ENCODE results near the gene SCRN1. TPM values are rescaled to one million over a fixed set of nuclear protein-coding genes. Genes with fewer than 3 reads are reported as not detected.

Gene SCRN1
- total RNA-seq, 6 donors from 2014 or later, result 13.3 to 45.5 (median 30.5) TPM

DNA sequence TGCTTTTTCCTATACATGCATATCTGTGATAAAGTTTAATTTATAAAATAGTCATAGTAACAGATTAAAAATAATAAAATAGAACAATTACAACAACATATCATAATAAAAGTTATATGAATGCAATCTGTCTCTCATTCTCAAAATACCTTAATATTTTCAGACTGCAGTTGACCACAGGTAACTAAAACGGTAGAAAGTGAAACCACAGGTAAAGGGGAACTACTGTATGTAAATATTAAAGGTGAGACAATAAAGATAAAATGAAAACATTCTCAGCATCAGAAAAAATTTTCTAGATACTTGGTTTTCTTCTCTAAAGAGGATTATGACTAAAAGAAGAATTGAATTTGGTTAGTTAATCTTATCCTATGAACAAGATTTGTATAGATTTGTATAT lies 30.9 kb upstream of the SCRN1 start:
- TF ChIP-seq POLR2AphosphoS5 (IDR thresholded peaks at IDR 0.05), result no peak
- TF ChIP-seq, protein P1, sequence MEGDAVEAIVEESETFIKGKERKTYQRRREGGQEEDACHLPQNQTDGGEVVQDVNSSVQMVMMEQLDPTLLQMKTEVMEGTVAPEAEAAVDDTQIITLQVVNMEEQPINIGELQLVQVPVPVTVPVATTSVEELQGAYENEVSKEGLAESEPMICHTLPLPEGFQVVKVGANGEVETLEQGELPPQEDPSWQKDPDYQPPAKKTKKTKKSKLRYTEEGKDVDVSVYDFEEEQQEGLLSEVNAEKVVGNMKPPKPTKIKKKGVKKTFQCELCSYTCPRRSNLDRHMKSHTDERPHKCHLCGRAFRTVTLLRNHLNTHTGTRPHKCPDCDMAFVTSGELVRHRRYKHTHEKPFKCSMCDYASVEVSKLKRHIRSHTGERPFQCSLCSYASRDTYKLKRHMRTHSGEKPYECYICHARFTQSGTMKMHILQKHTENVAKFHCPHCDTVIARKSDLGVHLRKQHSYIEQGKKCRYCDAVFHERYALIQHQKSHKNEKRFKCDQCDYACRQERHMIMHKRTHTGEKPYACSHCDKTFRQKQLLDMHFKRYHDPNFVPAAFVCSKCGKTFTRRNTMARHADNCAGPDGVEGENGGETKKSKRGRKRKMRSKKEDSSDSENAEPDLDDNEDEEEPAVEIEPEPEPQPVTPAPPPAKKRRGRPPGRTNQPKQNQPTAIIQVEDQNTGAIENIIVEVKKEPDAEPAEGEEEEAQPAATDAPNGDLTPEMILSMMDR (IDR thresholded peaks at IDR 0.05), result no peak
- no peak for TF ChIP-seq EP300 (IDR thresholded peaks at IDR 0.05)
- no peak for TF ChIP-seq POLR2A (IDR thresholded peaks at IDR 0.05)
- no peaks in the 10 kb centered on the region for H3K9me3 ChIP-seq
- no peak for ATAC-seq (ENCODE audit: low FRiP score in 2 of 2)
- no peaks in the 10 kb centered on the region for H3K27me3 ChIP-seq
- no peak for DNase-seq
- WGBS, 2 donors, result 36 to 47% methylated on average over 1 of the region's 1 CpG
- H3K27ac ChIP-seq, result no peak overlapping the region
- no peak overlapping the region for H3K4me3 ChIP-seq
- peaks cover 0 to 9% (median 2%) of the 10 kb centered on the region in 4 donors for H3K36me3 ChIP-seq
- H3K4me1 ChIP-seq, result peaks cover 0 to 16% (median 10%) of the 10 kb centered on the region in 4 donors

DNA sequence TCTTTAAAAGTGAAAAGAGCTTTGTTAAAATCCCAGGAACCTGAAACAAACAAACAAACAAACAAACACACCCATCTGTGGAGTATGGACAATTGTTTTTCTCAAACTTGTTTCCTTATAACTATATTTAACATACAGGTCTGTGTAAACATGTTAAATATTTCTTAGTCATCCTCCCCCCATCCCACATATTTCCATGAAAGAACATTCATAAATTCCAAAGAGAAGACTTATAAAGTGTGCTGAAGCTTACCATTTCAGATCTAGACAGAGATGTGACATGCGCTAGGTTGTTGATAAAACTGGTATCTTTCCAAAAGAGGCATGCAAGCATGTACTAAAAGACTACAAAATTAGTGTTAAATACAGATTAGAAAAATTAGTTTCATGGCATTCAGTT lies 30.4 kb upstream of the SCRN1 start:
- TF ChIP-seq POLR2A (IDR thresholded peaks at IDR 0.05) (no peak), EP300 (IDR thresholded peaks at IDR 0.05) (no peak), POLR2AphosphoS5 (IDR thresholded peaks at IDR 0.05) (no peak)
- TF ChIP-seq, protein P1 (IDR thresholded peaks at IDR 0.05), result no peak
- H3K4me1 ChIP-seq, result peaks cover 0 to 10% (median 4%) of the 10 kb centered on the region in 4 donors
- H3K27me3 ChIP-seq, result no peaks in the 10 kb centered on the region
- DNase-seq, result no peak
- H3K4me3 ChIP-seq, result no peak overlapping the region
- no peaks in the 10 kb centered on the region for H3K9me3 ChIP-seq
- no peak for ATAC-seq (ENCODE audit: low FRiP score in 2 of 2)
- 97 to 100% methylated on average over 1 of the region's 1 CpG for WGBS, 2 donors
- no peak overlapping the region for H3K27ac ChIP-seq
- peaks cover 0 to 9% (median 2%) of the 10 kb centered on the region in 4 donors for H3K36me3 ChIP-seq

DNA sequence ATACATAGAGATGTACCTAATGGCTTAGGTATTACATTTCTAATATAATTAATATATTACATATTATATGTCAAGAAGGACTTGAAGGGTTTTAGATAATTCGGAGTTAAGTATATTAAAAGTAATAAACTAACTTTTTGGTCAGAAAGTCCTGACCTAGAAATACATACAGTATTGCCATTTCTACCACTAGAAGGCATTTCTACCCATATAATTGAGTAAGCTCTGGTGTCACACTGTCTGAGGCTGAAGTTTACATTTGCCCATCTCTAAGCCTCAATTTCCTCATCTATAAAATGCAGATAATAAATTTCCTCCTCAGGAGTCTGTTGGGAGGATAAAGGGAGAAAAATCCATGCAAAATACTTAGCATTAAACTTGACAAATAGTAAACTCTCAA lies 29.8 kb upstream of the SCRN1 start:
- ATAC-seq (ENCODE audit: low FRiP score in 2 of 2) (no peak), DNase-seq (no peak)
- Histone ChIP-seq H3K4me1 (peaks cover 0 to 6% (median under 1%) of the 10 kb centered on the region in 4 donors), H3K27ac (no peak overlapping the region), H3K9me3 (no peaks in the 10 kb centered on the region), H3K27me3 (no peaks in the 10 kb centered on the region), H3K36me3 (peaks cover 0 to 9% (median 2%) of the 10 kb centered on the region in 4 donors), H3K4me3 (no peak overlapping the region)
- WGBS, 2 donors, result 74 to 78% methylated on average over 1 of the region's 1 CpG
- no peak for TF ChIP-seq POLR2A (IDR thresholded peaks at IDR 0.05)
- no peak for TF ChIP-seq EP300 (IDR thresholded peaks at IDR 0.05)
- TF ChIP-seq POLR2AphosphoS5 (IDR thresholded peaks at IDR 0.05), result no peak
- TF ChIP-seq, protein P1 (IDR thresholded peaks at IDR 0.05), result no peak

DNA sequence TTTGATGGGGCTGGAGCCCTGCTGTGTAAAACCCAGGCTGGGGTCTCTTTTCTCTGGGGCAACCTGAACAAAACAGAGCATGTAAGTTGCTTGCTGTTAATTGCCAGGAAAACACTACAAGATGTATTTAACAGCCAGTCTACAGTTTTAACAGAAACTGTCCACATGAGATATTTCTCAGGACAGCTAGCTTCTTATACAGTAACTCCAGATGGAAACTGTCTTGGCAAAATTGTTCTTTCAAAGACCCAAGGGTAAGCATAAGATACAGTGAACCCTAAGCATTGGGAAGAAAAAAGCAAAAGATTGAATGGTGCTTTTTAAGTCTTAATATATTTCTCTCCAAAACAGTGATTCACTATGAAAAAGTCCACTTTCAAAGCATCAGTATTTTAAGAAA lies 28.9 kb upstream of the SCRN1 start:
- Histone ChIP-seq H3K27me3 (no peaks in the 10 kb centered on the region), H3K4me3 (no peak overlapping the region), H3K9me3 (no peaks in the 10 kb centered on the region), H3K27ac (no peak overlapping the region), H3K4me1 (no peaks in the 10 kb centered on the region), H3K36me3 (peaks cover 0 to 18% (median 6%) of the 10 kb centered on the region in 4 donors)
- ATAC-seq (ENCODE audit: low FRiP score in 2 of 2) (no peak), DNase-seq (no peak)
- TF ChIP-seq POLR2AphosphoS5 (IDR thresholded peaks at IDR 0.05) (no peak), EP300 (IDR thresholded peaks at IDR 0.05) (no peak), POLR2A (IDR thresholded peaks at IDR 0.05) (no peak)
- TF ChIP-seq, protein P1 (IDR thresholded peaks at IDR 0.05), result no peak

DNA sequence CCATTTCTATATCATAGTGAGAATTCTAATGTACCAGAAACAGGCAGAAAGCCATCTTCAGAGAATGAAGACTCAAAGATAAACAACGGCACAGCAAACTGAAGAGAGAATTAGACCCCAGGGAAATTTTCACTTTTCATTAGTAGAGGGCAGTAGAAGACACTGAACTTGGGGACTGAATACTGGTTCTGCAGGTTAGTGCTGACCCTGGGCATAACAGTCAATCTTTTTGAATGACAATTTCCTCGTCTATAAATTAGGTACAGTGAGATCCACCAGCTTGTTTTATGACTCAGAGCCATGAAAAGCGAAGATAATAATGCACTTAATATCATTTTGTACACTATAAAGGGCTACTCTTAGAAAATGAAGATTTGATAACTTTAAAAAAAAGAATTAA lies 23.2 kb upstream of the SCRN1 start:
- H3K27ac ChIP-seq, result no peak overlapping the region
- H3K9me3 ChIP-seq, result no peaks in the 10 kb centered on the region
- peaks cover 0 to 21% (median 6%) of the 10 kb centered on the region in 4 donors for H3K36me3 ChIP-seq
- 88 to 89% methylated on average over 3 of the region's 3 CpGs for WGBS, 2 donors
- H3K4me1 ChIP-seq, result no peaks in the 10 kb centered on the region
- ATAC-seq (ENCODE audit: low FRiP score in 2 of 2), result no peak
- no peak overlapping the region for H3K4me3 ChIP-seq
- H3K27me3 ChIP-seq, result no peaks in the 10 kb centered on the region
- no peak for DNase-seq
- TF ChIP-seq POLR2AphosphoS5 (IDR thresholded peaks at IDR 0.05) (no peak), POLR2A (IDR thresholded peaks at IDR 0.05) (no peak), EP300 (IDR thresholded peaks at IDR 0.05) (no peak)
- TF ChIP-seq, protein P1 (IDR thresholded peaks at IDR 0.05), result no peak
